Measurements from ENCODE around the gene A3GALT2. TPM values are rescaled to one million over a fixed set of nuclear protein-coding genes. Genes with fewer than 3 reads are reported as not detected.

A3GALT2 gene
- total RNA-seq, 4 donors from 2014 or later = 0.58 TPM; not detected in 3

DNA sequence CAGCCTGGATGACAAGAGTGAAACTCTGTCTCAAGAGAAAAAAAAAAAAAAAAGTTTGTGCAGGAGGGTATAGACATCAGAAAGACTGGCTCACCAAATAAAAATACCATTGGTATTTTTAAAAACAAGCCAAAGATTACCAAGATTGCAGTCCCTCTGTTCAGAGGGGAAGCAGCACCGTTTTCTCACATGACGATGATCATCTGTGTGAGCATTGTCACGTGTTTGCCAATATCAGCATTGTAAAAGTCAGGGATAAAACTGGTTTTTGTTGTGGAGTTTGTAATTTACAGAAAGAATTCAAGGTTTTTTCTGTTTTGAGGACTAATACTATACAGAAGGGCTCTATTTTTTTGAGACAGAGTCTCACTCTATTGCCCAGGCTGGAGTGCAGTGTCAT lies 38.1 kb downstream of the A3GALT2 start:
- H3K4me3 ChIP-seq = no peak overlapping the region
- H3K27ac ChIP-seq = no peak overlapping the region
- TF ChIP-seq, protein P1, sequence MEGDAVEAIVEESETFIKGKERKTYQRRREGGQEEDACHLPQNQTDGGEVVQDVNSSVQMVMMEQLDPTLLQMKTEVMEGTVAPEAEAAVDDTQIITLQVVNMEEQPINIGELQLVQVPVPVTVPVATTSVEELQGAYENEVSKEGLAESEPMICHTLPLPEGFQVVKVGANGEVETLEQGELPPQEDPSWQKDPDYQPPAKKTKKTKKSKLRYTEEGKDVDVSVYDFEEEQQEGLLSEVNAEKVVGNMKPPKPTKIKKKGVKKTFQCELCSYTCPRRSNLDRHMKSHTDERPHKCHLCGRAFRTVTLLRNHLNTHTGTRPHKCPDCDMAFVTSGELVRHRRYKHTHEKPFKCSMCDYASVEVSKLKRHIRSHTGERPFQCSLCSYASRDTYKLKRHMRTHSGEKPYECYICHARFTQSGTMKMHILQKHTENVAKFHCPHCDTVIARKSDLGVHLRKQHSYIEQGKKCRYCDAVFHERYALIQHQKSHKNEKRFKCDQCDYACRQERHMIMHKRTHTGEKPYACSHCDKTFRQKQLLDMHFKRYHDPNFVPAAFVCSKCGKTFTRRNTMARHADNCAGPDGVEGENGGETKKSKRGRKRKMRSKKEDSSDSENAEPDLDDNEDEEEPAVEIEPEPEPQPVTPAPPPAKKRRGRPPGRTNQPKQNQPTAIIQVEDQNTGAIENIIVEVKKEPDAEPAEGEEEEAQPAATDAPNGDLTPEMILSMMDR (IDR thresholded peaks at IDR 0.05) = no peak
- no peak for TF ChIP-seq POLR2A (IDR thresholded peaks at IDR 0.05)
- intact Hi-C loops (cut with DNase I; ENCODE audit: low total_unique reads) = no loop called here
- no peak for DNase-seq
- H3K27me3 ChIP-seq = no peaks in the 10 kb centered on the region
- no peaks in the 10 kb centered on the region for H3K36me3 ChIP-seq
- H3K9me3 ChIP-seq = no peaks in the 10 kb centered on the region
- no peaks in the 10 kb centered on the region for H3K4me1 ChIP-seq

DNA sequence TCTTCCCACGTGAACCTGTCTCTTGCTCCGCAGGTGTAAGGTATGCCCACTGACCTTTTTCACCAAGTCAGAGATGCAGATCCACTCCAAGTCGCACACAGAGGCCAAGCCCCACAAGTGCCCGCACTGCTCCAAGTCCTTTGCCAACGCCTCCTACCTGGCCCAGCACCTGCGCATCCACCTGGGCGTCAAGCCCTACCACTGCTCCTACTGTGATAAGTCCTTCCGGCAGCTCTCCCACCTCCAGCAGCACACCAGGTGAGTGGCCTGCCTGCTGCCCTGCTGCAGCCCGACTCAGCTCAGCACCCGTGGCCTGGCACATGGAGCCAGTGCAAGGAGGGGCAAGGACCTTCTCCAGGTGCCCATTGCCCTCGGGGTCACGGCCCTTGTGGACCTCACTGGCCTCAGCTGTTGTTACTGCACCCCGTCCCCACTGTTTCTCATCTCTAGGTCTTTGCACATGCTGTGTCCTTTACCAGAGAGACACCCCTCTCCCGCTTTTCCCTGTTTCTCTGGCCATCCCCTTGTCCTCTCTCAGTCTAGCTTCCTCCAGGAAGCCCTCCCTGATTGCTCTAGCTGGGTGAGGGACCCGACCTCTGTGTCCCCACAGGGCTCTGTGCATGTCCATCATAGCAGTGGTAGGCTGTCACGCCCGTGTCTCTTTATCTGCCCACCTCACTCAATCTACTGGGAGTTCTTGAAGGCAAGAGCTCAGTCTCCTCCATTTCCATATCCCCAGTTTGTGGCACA lies 39.2 kb downstream of the A3GALT2 start:
- Histone ChIP-seq H3K4me1 (no peaks in the 10 kb centered on the region), H3K36me3 (no peaks in the 10 kb centered on the region), H3K4me3 (no peak overlapping the region), H3K9me3 (no peaks in the 10 kb centered on the region), H3K27ac (no peak overlapping the region), H3K27me3 (no peaks in the 10 kb centered on the region)
- intact Hi-C loops (cut with DNase I; ENCODE audit: low total_unique reads) = no loop called here
- TF ChIP-seq, protein P1 (IDR thresholded peaks at IDR 0.05) = no peak
- TF ChIP-seq POLR2A (IDR thresholded peaks at IDR 0.05) = no peak
- no peak for DNase-seq

DNA sequence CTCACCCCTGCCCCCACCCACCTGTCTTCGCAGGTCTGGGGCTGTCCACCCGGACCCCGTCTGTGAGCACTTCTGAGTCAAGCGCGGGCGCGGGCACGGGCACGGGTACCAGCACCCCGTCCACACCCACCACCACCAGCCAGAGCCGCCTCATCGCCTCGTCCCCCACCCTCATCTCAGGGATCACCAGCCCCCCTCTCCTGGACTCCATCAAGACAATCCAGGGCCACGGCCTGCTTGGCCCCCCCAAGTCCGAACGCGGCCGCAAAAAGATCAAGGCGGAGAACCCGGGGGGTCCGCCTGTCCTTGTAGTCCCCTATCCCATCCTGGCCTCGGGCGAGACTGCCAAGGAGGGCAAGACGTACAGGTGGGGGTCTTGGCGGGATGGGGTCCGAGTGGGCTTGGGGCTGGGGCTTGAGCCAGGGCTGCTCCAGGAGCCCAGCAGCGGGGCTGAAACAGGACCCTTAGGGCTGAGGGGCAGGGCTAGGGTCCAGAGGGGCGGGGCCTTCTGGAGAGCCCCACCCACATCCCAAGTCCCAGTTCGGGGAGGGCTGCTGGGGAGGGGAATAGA lies 40.7 kb downstream of the A3GALT2 start:
- H3K27me3 ChIP-seq = no peaks in the 10 kb centered on the region
- no peak overlapping the region for H3K27ac ChIP-seq
- intact Hi-C loops (cut with DNase I; ENCODE audit: low total_unique reads) = no loop called here
- H3K9me3 ChIP-seq = no peaks in the 10 kb centered on the region
- TF ChIP-seq, protein P1 (IDR thresholded peaks at IDR 0.05) = no peak
- TF ChIP-seq POLR2A (IDR thresholded peaks at IDR 0.05) = no peak
- H3K4me3 ChIP-seq = no peak overlapping the region
- no peaks in the 10 kb centered on the region for H3K4me1 ChIP-seq
- DNase-seq = no peak
- no peaks in the 10 kb centered on the region for H3K36me3 ChIP-seq

DNA sequence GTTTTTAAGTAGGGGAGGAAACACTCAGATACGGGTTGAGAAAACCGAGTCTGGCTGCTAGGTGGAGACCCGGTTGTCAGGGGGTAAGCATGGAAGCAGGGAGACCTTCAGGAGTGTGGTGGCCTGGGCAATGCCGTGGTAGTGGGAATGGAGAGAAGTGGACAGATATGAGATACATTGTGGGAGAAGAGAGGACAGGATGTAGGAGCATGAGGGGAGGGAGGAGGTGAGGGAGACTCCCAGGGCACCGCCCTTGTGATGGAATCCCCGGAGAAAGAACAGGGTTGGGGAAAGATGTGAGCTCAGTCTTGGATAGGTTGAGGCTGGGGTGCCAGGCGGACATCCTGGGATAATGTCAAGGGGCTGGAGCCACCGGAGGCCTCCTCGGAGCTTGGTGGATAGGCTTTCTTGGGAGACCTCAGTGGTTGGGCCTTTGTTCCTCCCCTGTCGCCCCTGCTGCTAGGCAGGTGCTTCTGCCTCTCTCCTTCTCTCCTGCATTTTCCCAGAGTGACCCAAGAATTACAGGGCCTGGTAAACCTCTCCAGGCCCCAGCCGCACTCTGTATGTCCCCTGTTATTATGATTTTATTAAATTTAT lies 43.3 kb downstream of the A3GALT2 start:
- Histone ChIP-seq H3K9me3 (no peaks in the 10 kb centered on the region), H3K4me3 (no peak overlapping the region), H3K27ac (no peak overlapping the region), H3K36me3 (no peaks in the 10 kb centered on the region), H3K27me3 (no peaks in the 10 kb centered on the region), H3K4me1 (no peaks in the 10 kb centered on the region)
- intact Hi-C loops (cut with DNase I; ENCODE audit: low total_unique reads) = no loop called here
- no peak for DNase-seq
- TF ChIP-seq POLR2A (IDR thresholded peaks at IDR 0.05) = no peak
- TF ChIP-seq, protein P1 (IDR thresholded peaks at IDR 0.05) = no peak

All from uterus (tissue), 4 donors.